Smooth muscle cell (in vitro differentiated cells): ENCODE measurements around the gene KLKB1. TPM values are rescaled to one million over a fixed set of nuclear protein-coding genes. Genes with fewer than 3 reads are reported as not detected.
"Not testable (repeated sequence)": the region's sequence is repeated elsewhere in the genome, so short reads cannot be mapped to it uniquely, and the experiment has no call there.

ENCODE experiments used
- DNase-seq: peaks from one replicate; lab custom pipeline; 2025; ENCODE audit not compliant: unreplicated experiment; lab: John Stamatoyannopoulos, UW
- H2AFZ ChIP-seq: fragments of 200-600 bp; sonication (generic); 2 replicates; pipeline ENCODE4 v1.6.0; 2016; ENCODE audit warnings: antibody characterized with exemption, low read depth, mild to moderate bottlenecking
- H3F3A ChIP-seq: fragments of 200-600 bp; sonication (generic); 2 replicates; pipeline ENCODE4 v1.6.0; 2017; ENCODE audit warnings: antibody characterized with exemption, low read depth
- H3K27ac ChIP-seq: fragments of 200-600 bp; sonication (generic); 2 replicates; pipeline ENCODE4 v1.5.1; 2016; ENCODE audit warnings: low read depth, mild to moderate bottlenecking
- H3K27me3 ChIP-seq: fragments of 200-600 bp; sonication (generic); 2 replicates; pipeline ENCODE4 v1.6.1; 2016; ENCODE audit warnings: low read depth, mild to moderate bottlenecking
- H3K36me3 ChIP-seq: fragments of 200-600 bp; sonication (generic); 2 replicates; pipeline ENCODE4 v1.5.1; 2016; ENCODE audit warnings: low read depth
- H3K4me1 ChIP-seq: fragments of 200-600 bp; sonication (generic); 2 replicates; pipeline ENCODE4 v1.5.1; 2016; ENCODE audit warnings: low read depth
- H3K4me2 ChIP-seq: fragments of 200-600 bp; sonication (generic); 2 replicates; pipeline ENCODE4 v1.6.0; 2016; ENCODE audit warnings: mild to moderate bottlenecking
- H3K4me3 ChIP-seq: fragments of 200-600 bp; sonication (generic); 2 replicates; pipeline ENCODE4 v1.5.1; 2016; ENCODE audit warnings: mild to moderate bottlenecking
- H3K79me2 ChIP-seq: fragments of 200-600 bp; sonication (generic); 2 replicates; pipeline ENCODE4 v1.6.0; 2016; ENCODE audit warnings: low read depth, mild to moderate bottlenecking
- H3K9ac ChIP-seq: fragments of 200-600 bp; sonication (generic); 2 replicates; pipeline ENCODE4 v1.6.0; 2016; ENCODE audit warnings: low read depth
- H3K9me3 ChIP-seq: fragments of 200-600 bp; sonication (generic); replicated peaks from 2 replicates; pipeline ENCODE4 v1.5.1; 2016; ENCODE audit warnings: low read depth
- H4K20me1 ChIP-seq: fragments of 200-600 bp; sonication (generic); 2 replicates; pipeline ENCODE4 v1.6.0; 2016; ENCODE audit warnings: low read depth
- WGBS: methylation state at CpG from one replicate; pipeline ENCODE4 v1.1.7; 2016; ENCODE audit warnings: low lambda C conversion rate; 5-methylcytosine and 5-hydroxymethylcytosine counted together
- polyA plus RNA-seq: library from polyadenylated mRNA; unstranded; fragments of >200 nt; fragmentation: Nextera tagmentation; extraction: Ambion mirVana; gene quantifications from 2 replicates; pipeline ENCODE4 v1.2.1, GENCODE V29; 2016
- total RNA-seq: library from RNA; depleted of rRNA; stranded (reverse); fragments of >200 nt; gene quantifications from 2 replicates; pipeline ENCODE4 v1.2.3, GENCODE V29; 2014
- TF ChIP-seq, protein P1 (sequence below): fragments of 200-600 bp; sonication (generic); IDR thresholded peaks from 2 replicates; pipeline ENCODE4 v1.5.1; 2017; ENCODE audit warnings: borderline replicate concordance, mild to moderate bottlenecking, antibody characterized with exemption; ENCODE audit not compliant: insufficient read depth, poor library complexity, severe bottlenecking

The KLKB1 gene
- total and polyA plus RNA-seq, 2 experiments from 2014 or later, result not detected

- TF ChIP-seq, protein P1, sequence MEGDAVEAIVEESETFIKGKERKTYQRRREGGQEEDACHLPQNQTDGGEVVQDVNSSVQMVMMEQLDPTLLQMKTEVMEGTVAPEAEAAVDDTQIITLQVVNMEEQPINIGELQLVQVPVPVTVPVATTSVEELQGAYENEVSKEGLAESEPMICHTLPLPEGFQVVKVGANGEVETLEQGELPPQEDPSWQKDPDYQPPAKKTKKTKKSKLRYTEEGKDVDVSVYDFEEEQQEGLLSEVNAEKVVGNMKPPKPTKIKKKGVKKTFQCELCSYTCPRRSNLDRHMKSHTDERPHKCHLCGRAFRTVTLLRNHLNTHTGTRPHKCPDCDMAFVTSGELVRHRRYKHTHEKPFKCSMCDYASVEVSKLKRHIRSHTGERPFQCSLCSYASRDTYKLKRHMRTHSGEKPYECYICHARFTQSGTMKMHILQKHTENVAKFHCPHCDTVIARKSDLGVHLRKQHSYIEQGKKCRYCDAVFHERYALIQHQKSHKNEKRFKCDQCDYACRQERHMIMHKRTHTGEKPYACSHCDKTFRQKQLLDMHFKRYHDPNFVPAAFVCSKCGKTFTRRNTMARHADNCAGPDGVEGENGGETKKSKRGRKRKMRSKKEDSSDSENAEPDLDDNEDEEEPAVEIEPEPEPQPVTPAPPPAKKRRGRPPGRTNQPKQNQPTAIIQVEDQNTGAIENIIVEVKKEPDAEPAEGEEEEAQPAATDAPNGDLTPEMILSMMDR, result no peak
- no peak for DNase-seq
- WGBS, result 96% methylated on average over 7 of the region's 7 CpGs
- Histone ChIP-seq H3K4me2 (no peak overlapping the region), H3K27ac (no peak overlapping the region), H3F3A (no peaks in the 10 kb centered on the region), H3K4me3 (no peak overlapping the region), H4K20me1 (no peaks in the 10 kb centered on the region), H3K9me3 (no peaks in the 10 kb centered on the region), H3K4me1 (peaks cover 11% of the 10 kb centered on the region), H2AFZ (no peak overlapping the region), H3K27me3 (no peaks in the 10 kb centered on the region), H3K36me3 (no peaks in the 10 kb centered on the region), H3K79me2 (no peaks in the 10 kb centered on the region), H3K9ac (no peak overlapping the region)
These were observed 37.4 kb downstream of the KLKB1 start for GRCh38 chr4:186264660-186265059.

GRCh38 chr4:186265250-186265649 lies 37.9 kb downstream of the KLKB1 start:
- H3K36me3 ChIP-seq, H3K27ac ChIP-seq, H4K20me1 ChIP-seq, H3K27me3 ChIP-seq, H3K79me2 ChIP-seq, H3K4me3 ChIP-seq, H3K4me2 ChIP-seq, H3F3A ChIP-seq, DNase-seq, H2AFZ ChIP-seq, H3K9ac ChIP-seq, H3K9me3 ChIP-seq: not testable (repeated sequence)
- WGBS, result 74% methylated on average over 11 of the region's 11 CpGs
- peaks cover 11% of the 10 kb centered on the region for H3K4me1 ChIP-seq

GRCh38 chr4:186265683-186266652 lies 38.7 kb downstream of the KLKB1 start, which contains the start of gene F11:
F11 (plus strand) TSS chr4:186266189; CDS start chr4:186267137, 948 bp downstream.
- H2AFZ ChIP-seq, result peak within 1 kb of the TSS; percentile 65
- no peaks in the 10 kb centered on the region for H3K36me3 ChIP-seq
- H3K4me3 ChIP-seq, result peak within 1 kb of the TSS; percentile 19
- no peaks in the 10 kb centered on the region for H3K27me3 ChIP-seq
- H3K27ac ChIP-seq, result no peak within 1 kb of the TSS
- TF ChIP-seq, protein P1, result no peak
- peaks cover 11% of the 10 kb centered on the region for H3K4me1 ChIP-seq
- no peaks in the 10 kb centered on the region for H3K9me3 ChIP-seq
- no peaks in the 10 kb centered on the region for H4K20me1 ChIP-seq
- no peak within 1 kb of the TSS for H3K9ac ChIP-seq
- 56% methylated on average over 10 of the region's 10 CpGs for WGBS
- DNase-seq, result no peak
- H3K79me2 ChIP-seq, result no peaks in the 10 kb centered on the region
- H3K4me2 ChIP-seq, result peak within 1 kb of the TSS; percentile 76
- H3F3A ChIP-seq, result no peaks in the 10 kb centered on the region

DNA sequence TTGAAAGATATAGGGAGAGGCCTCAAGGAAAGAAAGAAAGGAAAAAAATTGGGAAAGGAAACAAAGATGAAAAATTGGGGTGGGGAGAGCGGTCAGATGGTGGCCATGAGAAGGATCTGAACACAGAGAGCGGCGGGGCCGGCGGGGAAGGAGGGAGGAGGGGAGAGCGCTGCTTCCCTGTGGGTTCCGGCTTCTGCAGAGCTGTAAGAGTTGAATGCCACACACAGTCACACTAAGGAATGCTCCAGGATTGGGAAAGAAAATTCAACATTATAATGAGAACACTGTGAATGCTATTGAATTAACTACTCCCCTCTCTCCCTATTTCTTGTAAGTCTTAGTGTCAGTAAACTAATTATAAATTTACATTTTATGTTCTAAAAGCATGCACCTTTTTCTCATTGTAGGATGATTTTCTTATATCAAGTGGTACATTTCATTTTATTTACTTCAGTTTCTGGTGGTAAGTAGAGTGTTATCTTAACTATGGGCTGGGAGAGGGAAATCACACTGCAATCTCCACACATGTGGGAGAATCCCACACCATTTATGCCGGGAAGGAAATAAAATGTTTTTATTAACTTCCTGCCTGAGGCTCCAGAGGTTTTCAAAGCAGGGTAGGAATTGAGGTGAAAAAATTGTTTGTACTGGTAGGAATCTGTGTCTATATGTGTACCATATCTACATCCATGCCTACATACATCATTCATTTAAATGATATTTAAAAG lies 39.6 kb downstream of the KLKB1 start:
- 11% methylated on average over 6 of the region's 8 CpGs for WGBS
- Histone ChIP-seq H3K27ac (no peak overlapping the region), H3K79me2 (no peaks in the 10 kb centered on the region), H3K36me3 (no peaks in the 10 kb centered on the region), H4K20me1 (no peaks in the 10 kb centered on the region), H3K4me3 (peak overlapping the region; percentile 19), H3K9ac (no peak overlapping the region), H3F3A (no peaks in the 10 kb centered on the region), H3K27me3 (no peaks in the 10 kb centered on the region), H2AFZ (peak overlapping the region; percentile 65), H3K4me2 (peak overlapping the region; percentile 76), H3K4me1 (peaks cover 11% of the 10 kb centered on the region), H3K9me3 (no peaks in the 10 kb centered on the region)
- TF ChIP-seq, protein P1, result no peak
- no peak for DNase-seq
